22Rv1 (cell line): Measurements from ENCODE around the gene SLC1A2.

Source experiments
- CTCF ChIP-seq: fragments of 450-650 bp; IDR thresholded peaks from 2 replicates; pipeline ENCODE4 v1.5.1; 2017; ENCODE audit warnings: mild to moderate bottlenecking
- ZFX ChIP-seq: fragments of 450-650 bp; IDR thresholded peaks from 2 replicates; pipeline ENCODE4 v1.6.1; 2017; ENCODE audit warnings: antibody characterized with exemption, borderline replicate concordance

DNA sequence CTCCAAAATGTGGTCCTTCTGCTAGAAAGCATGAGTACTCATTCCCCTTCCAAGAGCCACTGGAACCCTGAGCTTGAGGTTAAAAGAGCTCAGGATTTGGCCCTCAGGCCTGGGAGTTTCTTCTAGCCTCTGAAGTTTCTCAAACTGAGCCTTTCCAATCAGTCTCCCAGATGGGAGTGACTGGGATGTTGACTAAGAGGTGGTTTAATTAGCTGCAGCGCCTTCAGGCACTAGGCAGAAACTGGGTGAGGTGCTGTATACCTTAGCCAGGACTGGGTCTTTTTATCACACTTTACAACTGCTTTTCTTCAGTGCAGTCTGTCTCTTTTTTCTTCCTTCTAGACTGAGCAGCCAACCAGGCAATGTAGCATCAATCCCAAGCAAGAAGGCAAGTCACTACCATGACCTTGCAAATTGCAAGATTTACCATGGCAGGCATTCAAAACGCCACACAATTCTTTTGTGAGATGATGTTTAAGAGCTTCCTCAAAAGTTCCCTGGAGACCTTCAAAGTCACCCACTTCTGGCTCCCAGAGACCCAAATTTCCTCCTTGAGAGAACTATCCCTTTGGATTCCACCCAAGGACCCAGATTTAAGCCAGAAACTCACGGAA is 93.0 kb downstream of the SLC1A2 start:
- TF ChIP-seq CTCF: no peak
- no peak for TF ChIP-seq ZFX
